Measurements from ENCODE around the gene P3R3URF.

P3R3URF gene

DNA sequence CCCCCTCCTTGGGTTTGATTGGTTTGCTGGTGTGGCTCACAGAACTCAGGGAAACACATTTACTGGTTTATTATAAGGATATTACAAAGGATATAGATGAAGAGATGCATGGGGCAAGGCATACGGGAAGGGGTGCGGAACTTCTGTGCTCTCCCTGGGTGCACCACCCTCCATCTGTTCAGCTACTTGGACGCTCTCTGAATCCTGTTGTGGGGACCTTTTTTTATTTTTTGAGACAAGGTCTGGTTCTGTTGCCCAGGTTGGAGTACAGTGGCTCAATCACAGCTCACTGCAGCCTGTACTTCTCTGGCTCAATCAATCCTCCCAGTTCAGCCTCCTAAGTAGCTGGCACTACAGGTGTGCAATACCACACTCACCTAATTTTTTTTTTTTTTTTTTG lies 34.3 kb upstream of the P3R3URF start:
- H3K4me2 ChIP-seq (ENCODE audit: low read length): no peak overlapping the region
- H3K4me3 ChIP-seq (ENCODE audit: low read depth, low read length): no peak overlapping the region
- no peaks in the 10 kb centered on the region for H3K36me3 ChIP-seq (ENCODE audit: control insufficient read depth, insufficient read depth, low read length)
- TF ChIP-seq, protein P1, sequence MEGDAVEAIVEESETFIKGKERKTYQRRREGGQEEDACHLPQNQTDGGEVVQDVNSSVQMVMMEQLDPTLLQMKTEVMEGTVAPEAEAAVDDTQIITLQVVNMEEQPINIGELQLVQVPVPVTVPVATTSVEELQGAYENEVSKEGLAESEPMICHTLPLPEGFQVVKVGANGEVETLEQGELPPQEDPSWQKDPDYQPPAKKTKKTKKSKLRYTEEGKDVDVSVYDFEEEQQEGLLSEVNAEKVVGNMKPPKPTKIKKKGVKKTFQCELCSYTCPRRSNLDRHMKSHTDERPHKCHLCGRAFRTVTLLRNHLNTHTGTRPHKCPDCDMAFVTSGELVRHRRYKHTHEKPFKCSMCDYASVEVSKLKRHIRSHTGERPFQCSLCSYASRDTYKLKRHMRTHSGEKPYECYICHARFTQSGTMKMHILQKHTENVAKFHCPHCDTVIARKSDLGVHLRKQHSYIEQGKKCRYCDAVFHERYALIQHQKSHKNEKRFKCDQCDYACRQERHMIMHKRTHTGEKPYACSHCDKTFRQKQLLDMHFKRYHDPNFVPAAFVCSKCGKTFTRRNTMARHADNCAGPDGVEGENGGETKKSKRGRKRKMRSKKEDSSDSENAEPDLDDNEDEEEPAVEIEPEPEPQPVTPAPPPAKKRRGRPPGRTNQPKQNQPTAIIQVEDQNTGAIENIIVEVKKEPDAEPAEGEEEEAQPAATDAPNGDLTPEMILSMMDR (IDR thresholded peaks at IDR 0.05): no peak
- H3K4me1 ChIP-seq: peaks cover under 1% of the 10 kb centered on the region
- no peak overlapping the region for H3K9ac ChIP-seq
- no peak overlapping the region for H3K27ac ChIP-seq
- H3K79me2 ChIP-seq: no peaks in the 10 kb centered on the region
- no peaks in the 10 kb centered on the region for H3K9me3 ChIP-seq (ENCODE audit: control insufficient read depth, low read length)
- H3K27me3 ChIP-seq (ENCODE audit: control insufficient read depth, insufficient read depth, low read length): no peaks in the 10 kb centered on the region
- no peak overlapping the region for H2AFZ ChIP-seq

DNA sequence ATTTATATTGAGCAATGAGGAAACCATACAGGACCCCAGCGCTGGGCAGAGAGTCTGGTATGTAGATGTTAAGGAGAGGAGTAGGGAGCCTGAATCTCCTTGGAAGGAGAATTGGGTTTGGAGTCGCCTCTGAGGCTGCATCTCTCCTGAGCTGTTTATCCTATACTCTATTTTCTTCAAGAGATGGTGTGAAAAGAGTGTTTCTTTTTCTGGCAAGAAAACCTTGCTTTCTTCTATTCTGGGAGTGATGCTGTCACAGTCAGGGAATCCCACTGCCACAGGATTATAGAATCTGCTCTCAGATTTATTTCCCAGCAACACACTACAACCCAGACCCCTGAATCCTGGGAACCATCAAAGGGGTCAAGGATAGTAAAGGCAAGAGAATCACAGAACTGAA lies 30.1 kb upstream of the P3R3URF start:
- peak overlapping the region; percentile 73 for H3K27ac ChIP-seq
- no peaks in the 10 kb centered on the region for H3K27me3 ChIP-seq (ENCODE audit: control insufficient read depth, insufficient read depth, low read length)
- H3K9me3 ChIP-seq (ENCODE audit: control insufficient read depth, low read length): no peaks in the 10 kb centered on the region
- H3K4me2 ChIP-seq (ENCODE audit: low read length): peak overlapping the region; percentile 43
- H2AFZ ChIP-seq: no peak overlapping the region
- H3K4me1 ChIP-seq: peaks cover 4% of the 10 kb centered on the region
- H3K9ac ChIP-seq: no peak overlapping the region
- no peaks in the 10 kb centered on the region for H3K36me3 ChIP-seq (ENCODE audit: control insufficient read depth, insufficient read depth, low read length)
- TF ChIP-seq, protein P1 (IDR thresholded peaks at IDR 0.05): no peak
- H3K4me3 ChIP-seq (ENCODE audit: low read depth, low read length): no peak overlapping the region
- no peaks in the 10 kb centered on the region for H3K79me2 ChIP-seq

DNA sequence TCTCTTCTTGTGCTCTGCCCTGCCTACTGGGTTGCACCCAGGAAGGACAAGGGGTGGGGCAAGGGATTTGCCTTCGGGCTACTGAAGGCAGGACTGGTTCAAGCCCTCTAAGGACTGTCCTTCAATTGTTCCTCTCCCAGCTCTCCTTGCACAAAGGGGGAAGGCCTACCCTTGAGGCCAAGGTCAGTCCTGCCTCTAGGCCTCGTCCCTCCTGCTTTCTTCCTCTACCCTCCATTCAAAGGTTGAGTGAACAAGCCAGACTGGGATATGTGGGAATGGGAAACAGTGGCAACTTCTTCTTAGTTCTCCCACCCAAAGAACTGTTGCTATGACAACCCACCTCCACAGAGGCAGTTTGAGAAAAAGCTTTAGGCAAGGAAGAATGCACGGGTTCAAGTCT lies 29.5 kb upstream of the P3R3URF start:
- H3K4me3 ChIP-seq (ENCODE audit: low read depth, low read length): no peak overlapping the region
- no peaks in the 10 kb centered on the region for H3K27me3 ChIP-seq (ENCODE audit: control insufficient read depth, insufficient read depth, low read length)
- H3K9ac ChIP-seq: no peak overlapping the region
- H3K36me3 ChIP-seq (ENCODE audit: control insufficient read depth, insufficient read depth, low read length): no peaks in the 10 kb centered on the region
- peak overlapping the region; percentile 43 for H3K4me2 ChIP-seq (ENCODE audit: low read length)
- no peak overlapping the region for H2AFZ ChIP-seq
- H3K79me2 ChIP-seq: no peaks in the 10 kb centered on the region
- peaks cover 4% of the 10 kb centered on the region for H3K4me1 ChIP-seq
- H3K9me3 ChIP-seq (ENCODE audit: control insufficient read depth, low read length): no peaks in the 10 kb centered on the region
- TF ChIP-seq, protein P1 (IDR thresholded peaks at IDR 0.05): no peak
- H3K27ac ChIP-seq: peak overlapping the region; percentile 73

DNA sequence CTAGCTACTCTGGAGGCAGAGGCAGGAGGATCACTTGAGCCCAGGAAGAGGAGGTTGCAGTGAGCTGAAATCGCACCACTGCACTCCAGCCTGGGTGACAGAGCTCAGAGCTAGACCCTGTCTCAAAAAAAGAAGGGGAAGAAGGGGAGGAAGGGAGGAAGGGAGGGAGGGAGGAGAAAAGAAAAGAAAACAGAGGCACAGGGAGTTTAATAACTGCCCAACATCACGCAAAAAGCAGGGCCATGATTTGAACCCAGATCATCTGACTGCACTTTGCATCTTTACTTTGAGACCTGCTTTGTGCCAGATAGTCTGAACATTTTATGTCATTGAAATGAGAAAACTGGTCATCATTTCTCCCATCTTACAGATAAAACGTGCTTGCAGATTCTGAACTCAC lies 28.9 kb upstream of the P3R3URF start:
- no peaks in the 10 kb centered on the region for H3K36me3 ChIP-seq (ENCODE audit: control insufficient read depth, insufficient read depth, low read length)
- TF ChIP-seq, protein P1 (IDR thresholded peaks at IDR 0.05): no peak
- peak overlapping the region; percentile 43 for H3K4me2 ChIP-seq (ENCODE audit: low read length)
- H3K79me2 ChIP-seq: no peaks in the 10 kb centered on the region
- no peaks in the 10 kb centered on the region for H3K9me3 ChIP-seq (ENCODE audit: control insufficient read depth, low read length)
- peaks cover 4% of the 10 kb centered on the region for H3K4me1 ChIP-seq
- no peak overlapping the region for H2AFZ ChIP-seq
- H3K27ac ChIP-seq: peak overlapping the region; percentile 73
- H3K27me3 ChIP-seq (ENCODE audit: control insufficient read depth, insufficient read depth, low read length): no peaks in the 10 kb centered on the region
- no peak overlapping the region for H3K4me3 ChIP-seq (ENCODE audit: low read depth, low read length)
- H3K9ac ChIP-seq: no peak overlapping the region

DNA sequence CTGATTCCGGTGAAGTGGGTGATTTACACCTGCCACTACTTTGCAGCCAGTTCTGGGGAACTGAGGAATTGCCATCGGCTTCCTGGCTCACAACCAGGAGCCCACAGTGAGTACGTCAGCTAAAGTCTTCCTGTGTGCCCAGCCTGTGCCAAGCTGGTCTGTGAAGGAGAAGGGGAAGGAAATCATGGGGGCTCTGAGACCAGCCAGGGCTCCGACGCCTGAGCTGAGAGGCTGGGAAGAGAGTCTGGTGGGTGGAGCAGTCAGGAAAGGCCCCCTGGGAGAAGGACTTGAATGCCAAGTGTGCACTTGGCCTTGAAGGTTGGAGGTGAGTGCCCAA lies 28.1 kb upstream of the P3R3URF start:
- TF ChIP-seq, protein P1 (IDR thresholded peaks at IDR 0.05): no peak
- H3K27me3 ChIP-seq (ENCODE audit: control insufficient read depth, insufficient read depth, low read length): no peaks in the 10 kb centered on the region
- H3K27ac ChIP-seq: peak overlapping the region; percentile 73
- H3K4me1 ChIP-seq: peaks cover 4% of the 10 kb centered on the region
- peak overlapping the region; percentile 60 for H2AFZ ChIP-seq
- H3K9ac ChIP-seq: no peak overlapping the region
- no peaks in the 10 kb centered on the region for H3K9me3 ChIP-seq (ENCODE audit: control insufficient read depth, low read length)
- H3K4me2 ChIP-seq (ENCODE audit: low read length): peak overlapping the region; percentile 80
- H3K4me3 ChIP-seq (ENCODE audit: low read depth, low read length): peak overlapping the region; percentile 68
- no peaks in the 10 kb centered on the region for H3K36me3 ChIP-seq (ENCODE audit: control insufficient read depth, insufficient read depth, low read length)
- H3K79me2 ChIP-seq: no peaks in the 10 kb centered on the region

Measured in parathyroid adenoma (tissue), 2 donors.